Peyer's patch (tissue), 4 donors: ENCODE data around the gene RAPGEF1. TPM values are rescaled to one million over a fixed set of nuclear protein-coding genes. Genes with fewer than 3 reads are reported as not detected.

Experiments
- DNase-seq, 3 donors: peaks; one replicate each; pipeline ENCODE4 v3.0.0-alpha.2; 2017 to 2019
- H3K27ac ChIP-seq, 4 donors: fragments of 200-600 bp; sonication (generic); one replicate each; pipeline ENCODE4 v1.5.1; 2016 to 2019
- H3K27me3 ChIP-seq, 2 donors: fragments of 200-600 bp; sonication (generic); one replicate each; pipeline ENCODE4 v1.5.1; 2019
- H3K36me3 ChIP-seq, 3 donors: fragments of 200-600 bp; sonication (generic); one replicate each; pipeline ENCODE4 v1.5.1; 2016 to 2019
- H3K4me1 ChIP-seq, 4 donors: fragments of 200-600 bp; sonication (generic); one replicate each; pipeline ENCODE4 v1.5.1; 2016 to 2019
- H3K4me3 ChIP-seq, 4 donors: fragments of 200-600 bp; sonication (generic); 1 replicate in 3 of 4; 2 replicates in 1 of 4; pipeline ENCODE4 v1.5.1; 2016 to 2019; ENCODE audit warnings: mild to moderate bottlenecking in 1 of 4
- H3K9me3 ChIP-seq, 4 donors: fragments of 200-600 bp; sonication (generic); one replicate each; pipeline ENCODE4 v1.5.1; 2016 to 2019; ENCODE audit warnings: mild to moderate bottlenecking in 1 of 4
- POLR2A ChIP-seq, 2 donors: fragments of 450-650 bp; IDR thresholded peaks; one replicate each; pipeline ENCODE4 v1.5.1; 2017; ENCODE audit warnings: antibody characterized with exemption in 2 of 2, mild to moderate bottlenecking in 2 of 2, moderate library complexity in 2 of 2
- total RNA-seq, 4 donors: library from RNA; depleted of rRNA; stranded (reverse); fragments of >200 nt; gene quantifications; one replicate each; pipeline ENCODE4 v1.1.0, GENCODE V29; 2016
- TF ChIP-seq, protein P1 (sequence below), 6 experiments: fragments of 450-650 bp in 4 of 6; fragments of 200-600 bp in 2 of 6; sonication (generic) in 1 of 6; IDR thresholded peaks; one replicate each; pipeline ENCODE4 v1.5.1; 2017 to 2019; ENCODE audit warnings: antibody characterized with exemption in 6 of 6, mild to moderate bottlenecking in 3 of 6, moderate library complexity in 1 of 6

Gene RAPGEF1
- total RNA-seq, 4 donors from 2014 or later = 51.7 to 182 (median 70.7) TPM

- Histone ChIP-seq H3K9me3 (no peaks in the 10 kb centered on the region), H3K4me1 (peaks cover 6 to 54% (median 17%) of the 10 kb centered on the region in 4 donors), H3K4me3 (no peak overlapping the region), H3K36me3 (no peaks in the 10 kb centered on the region), H3K27ac (peak overlapping the region in 1 of 4 donors; percentile 51), H3K27me3 (no peaks in the 10 kb centered on the region)
- TF ChIP-seq POLR2A (IDR thresholded peaks at IDR 0.05) = no peak
- TF ChIP-seq, protein P1, sequence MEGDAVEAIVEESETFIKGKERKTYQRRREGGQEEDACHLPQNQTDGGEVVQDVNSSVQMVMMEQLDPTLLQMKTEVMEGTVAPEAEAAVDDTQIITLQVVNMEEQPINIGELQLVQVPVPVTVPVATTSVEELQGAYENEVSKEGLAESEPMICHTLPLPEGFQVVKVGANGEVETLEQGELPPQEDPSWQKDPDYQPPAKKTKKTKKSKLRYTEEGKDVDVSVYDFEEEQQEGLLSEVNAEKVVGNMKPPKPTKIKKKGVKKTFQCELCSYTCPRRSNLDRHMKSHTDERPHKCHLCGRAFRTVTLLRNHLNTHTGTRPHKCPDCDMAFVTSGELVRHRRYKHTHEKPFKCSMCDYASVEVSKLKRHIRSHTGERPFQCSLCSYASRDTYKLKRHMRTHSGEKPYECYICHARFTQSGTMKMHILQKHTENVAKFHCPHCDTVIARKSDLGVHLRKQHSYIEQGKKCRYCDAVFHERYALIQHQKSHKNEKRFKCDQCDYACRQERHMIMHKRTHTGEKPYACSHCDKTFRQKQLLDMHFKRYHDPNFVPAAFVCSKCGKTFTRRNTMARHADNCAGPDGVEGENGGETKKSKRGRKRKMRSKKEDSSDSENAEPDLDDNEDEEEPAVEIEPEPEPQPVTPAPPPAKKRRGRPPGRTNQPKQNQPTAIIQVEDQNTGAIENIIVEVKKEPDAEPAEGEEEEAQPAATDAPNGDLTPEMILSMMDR (IDR thresholded peaks at IDR 0.05) = no peak
- peak in 1 of 3 donors; percentile 34 for DNase-seq
Measured at GRCh38 chr9:131704141-131704983, 35.5 kb downstream of the RAPGEF1 start.

DNA sequence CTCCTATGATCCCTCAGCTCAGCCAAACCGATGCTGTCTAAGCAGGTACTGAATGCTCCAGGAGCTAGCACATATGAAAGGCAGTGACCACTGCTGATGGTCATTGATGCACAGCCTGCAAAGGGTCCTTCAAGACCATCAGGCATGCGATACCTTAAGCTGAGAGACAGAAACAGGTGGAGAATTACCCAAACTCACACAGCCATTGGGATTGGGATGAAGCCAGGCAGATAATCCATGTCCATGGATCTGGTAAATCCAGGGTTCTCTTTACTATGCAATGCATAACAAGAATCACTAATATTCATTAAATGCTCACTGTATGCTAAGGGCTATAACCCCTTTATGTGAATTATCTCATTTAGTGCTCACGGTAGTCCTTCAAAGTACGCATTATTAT is 36.2 kb downstream of the RAPGEF1 start:
- H3K36me3 ChIP-seq = no peaks in the 10 kb centered on the region
- no peaks in the 10 kb centered on the region for H3K27me3 ChIP-seq
- H3K4me1 ChIP-seq = peaks cover 6 to 51% (median 16%) of the 10 kb centered on the region in 4 donors
- H3K9me3 ChIP-seq = no peaks in the 10 kb centered on the region
- no peak overlapping the region for H3K4me3 ChIP-seq
- DNase-seq = peak in 1 of 3 donors; percentile 27
- H3K27ac ChIP-seq = no peak overlapping the region
- TF ChIP-seq, protein P1 (IDR thresholded peaks at IDR 0.05) = no peak
- TF ChIP-seq POLR2A (IDR thresholded peaks at IDR 0.05) = no peak

- Histone ChIP-seq H3K4me1 (peaks cover 4 to 51% (median 19%) of the 10 kb centered on the region in 4 donors), H3K27me3 (no peaks in the 10 kb centered on the region), H3K4me3 (no peak overlapping the region), H3K9me3 (no peaks in the 10 kb centered on the region), H3K27ac (no peak overlapping the region), H3K36me3 (no peaks in the 10 kb centered on the region)
- DNase-seq = peak in 1 of 3 donors; percentile 43
- TF ChIP-seq, protein P1 (IDR thresholded peaks at IDR 0.05) = no peak
- no peak for TF ChIP-seq POLR2A (IDR thresholded peaks at IDR 0.05)
Measured at GRCh38 chr9:131702911-131703310, 37.0 kb downstream of the RAPGEF1 start.

DNA sequence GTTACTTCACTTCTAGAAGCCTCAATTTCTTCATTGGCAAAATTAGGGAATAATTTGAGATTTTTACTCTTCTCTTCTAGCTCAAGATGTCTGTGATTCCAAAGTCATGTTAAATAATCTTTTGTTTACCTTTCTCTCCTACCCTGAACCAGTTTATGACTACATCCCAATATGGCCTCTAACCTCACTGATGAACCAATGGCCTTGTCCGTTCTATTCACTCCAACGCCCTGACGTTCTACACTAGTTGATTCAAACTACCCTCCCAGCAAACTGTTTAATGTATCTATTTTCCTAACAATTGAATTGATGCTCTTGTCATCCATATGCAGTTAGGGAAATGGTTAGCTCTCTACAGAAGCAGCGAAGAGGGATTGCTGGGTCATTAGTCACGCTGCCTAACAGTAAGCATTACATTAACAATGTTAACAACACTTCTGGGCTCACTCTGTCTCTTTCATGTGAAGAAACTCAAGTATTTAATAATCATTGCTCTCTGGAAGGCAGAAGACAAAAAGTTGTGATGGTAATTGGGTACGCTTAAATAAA is 38.0 kb downstream of the RAPGEF1 start:
- no peak overlapping the region for H3K4me3 ChIP-seq
- peaks cover 4 to 55% (median 23%) of the 10 kb centered on the region in 4 donors for H3K4me1 ChIP-seq
- no peak for DNase-seq
- H3K27me3 ChIP-seq = no peaks in the 10 kb centered on the region
- no peaks in the 10 kb centered on the region for H3K36me3 ChIP-seq
- no peak overlapping the region for H3K27ac ChIP-seq
- TF ChIP-seq POLR2A (IDR thresholded peaks at IDR 0.05) = no peak
- TF ChIP-seq, protein P1 (IDR thresholded peaks at IDR 0.05) = no peak
- no peaks in the 10 kb centered on the region for H3K9me3 ChIP-seq

DNA sequence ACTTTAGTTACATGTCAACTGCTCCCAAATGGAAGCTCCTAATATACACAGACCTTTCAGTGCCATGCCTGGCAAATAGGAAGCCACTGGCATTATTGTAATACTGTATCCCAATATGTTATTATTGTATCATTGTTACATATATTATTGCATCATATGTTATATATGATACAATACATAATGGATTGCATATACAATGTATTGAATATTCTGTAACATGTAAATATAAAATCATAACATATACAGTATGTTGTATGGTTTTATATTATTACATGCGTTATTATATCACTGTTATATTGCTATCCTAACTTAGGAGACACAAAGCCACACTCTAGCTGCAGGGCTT is 38.5 kb downstream of the RAPGEF1 start:
- peaks cover 4 to 53% (median 21%) of the 10 kb centered on the region in 4 donors for H3K4me1 ChIP-seq

More for the DNA sequence above, 38.5 kb downstream of the RAPGEF1 start:
- no peaks in the 10 kb centered on the region for H3K36me3 ChIP-seq
- no peak for DNase-seq
- H3K4me3 ChIP-seq = no peak overlapping the region
- no peak overlapping the region for H3K27ac ChIP-seq
- no peak for TF ChIP-seq POLR2A (IDR thresholded peaks at IDR 0.05)
- TF ChIP-seq, protein P1 (IDR thresholded peaks at IDR 0.05) = no peak
- H3K9me3 ChIP-seq = no peaks in the 10 kb centered on the region
- H3K27me3 ChIP-seq = no peaks in the 10 kb centered on the region
